HepG2 (cell line): Measurements from ENCODE around the gene SMC6. TPM values are rescaled to one million over a fixed set of nuclear protein-coding genes. Genes with fewer than 3 reads are reported as not detected.

Experiments used
- BHLHE40 ChIP-seq: IDR thresholded peaks from 2 replicates; pipeline ENCODE4 v1.6.1; 2011; ENCODE audit warnings: low read length, improper control_type of control experiment
- BORCS8-MEF2B ChIP-seq: sonication (generic); formaldehyde crosslinking; IDR thresholded peaks from 2 replicates; pipeline ENCODE4 v1.8.0; 2022; ENCODE audit warnings: mild to moderate bottlenecking, missing genetic modification reagents
- CREBL2 ChIP-seq: sonication (generic); formaldehyde crosslinking; IDR thresholded peaks from 2 replicates; pipeline ENCODE4 v1.8.1; 2023; ENCODE audit warnings: missing genetic modification reagents, mild to moderate bottlenecking, borderline replicate concordance
- DBP ChIP-seq: sonication (generic); formaldehyde crosslinking; IDR thresholded peaks from 2 replicates; pipeline ENCODE4 v1.4.0; 2020; ENCODE audit warnings: missing genetic modification reagents; ENCODE audit errors: not compliant biosample characterization
- FOXJ3 ChIP-seq: sonication (generic); formaldehyde crosslinking; IDR thresholded peaks from 2 replicates; pipeline ENCODE4 v1.4.0; 2020; ENCODE audit warnings: missing genetic modification reagents, mild to moderate bottlenecking, borderline replicate concordance
- GPN1 ChIP-seq: sonication (generic); formaldehyde crosslinking; IDR thresholded peaks from 2 replicates; pipeline ENCODE4 v1.5.1; 2020; ENCODE audit warnings: missing genetic modification reagents, borderline replicate concordance
- LBX2 ChIP-seq: sonication (generic); formaldehyde crosslinking; IDR thresholded peaks from 2 replicates; pipeline ENCODE4 v1.5.0; 2020; ENCODE audit warnings: missing genetic modification reagents, mild to moderate bottlenecking, borderline replicate concordance
- NCOA2 ChIP-seq: sonication (generic); formaldehyde crosslinking; IDR thresholded peaks from 2 replicates; pipeline ENCODE4 v1.8.0; 2022; ENCODE audit warnings: inconsistent platforms
- THAP11 ChIP-seq: IDR thresholded peaks from 2 replicates; pipeline ENCODE4 v1.6.1; 2016; ENCODE audit warnings: missing biosample characterization, missing genetic modification reagents
- WIZ ChIP-seq: sonication (generic); formaldehyde crosslinking; IDR thresholded peaks from 2 replicates; pipeline ENCODE4 v1.5.1; 2020; ENCODE audit warnings: mild to moderate bottlenecking, missing genetic modification reagents
- ZNF317 ChIP-seq: sonication (generic); formaldehyde crosslinking; IDR thresholded peaks from 2 replicates; pipeline ENCODE4 v1.5.0; 2020; ENCODE audit warnings: mild to moderate bottlenecking, missing genetic modification reagents
- ZNF407 ChIP-seq: sonication (generic); formaldehyde crosslinking; IDR thresholded peaks from one replicate; pipeline ENCODE4 v1.5.1; 2020; ENCODE audit warnings: mild to moderate bottlenecking, missing genetic modification reagents; ENCODE audit errors: not compliant biosample characterization
- ZNF501 ChIP-seq: sonication (generic); formaldehyde crosslinking; IDR thresholded peaks from 2 replicates; pipeline ENCODE4 v1.5.1; 2020; ENCODE audit warnings: mild to moderate bottlenecking, moderate library complexity, missing genetic modification reagents
- ZNF577 ChIP-seq: sonication (generic); formaldehyde crosslinking; IDR thresholded peaks from 2 replicates; pipeline ENCODE4 v1.4.0; 2020; ENCODE audit warnings: mild to moderate bottlenecking, low read depth, missing genetic modification reagents, borderline replicate concordance
- ZNF605 ChIP-seq: sonication (generic); formaldehyde crosslinking; IDR thresholded peaks from 2 replicates; pipeline ENCODE4 v1.8.0; 2022; ENCODE audit warnings: mild to moderate bottlenecking, missing genetic modification reagents
- ZNF660 ChIP-seq: sonication (generic); formaldehyde crosslinking; IDR thresholded peaks from 2 replicates; pipeline ENCODE4 v1.5.1; 2020; ENCODE audit warnings: mild to moderate bottlenecking, low read depth, missing genetic modification reagents, borderline replicate concordance
- ZNF781 ChIP-seq: sonication (generic); formaldehyde crosslinking; IDR thresholded peaks from 2 replicates; pipeline ENCODE4 v1.5.1; 2020; ENCODE audit warnings: borderline replicate concordance, mild to moderate bottlenecking, missing genetic modification reagents; ENCODE audit errors: not compliant biosample characterization
- polyA plus RNA-seq, 8 experiments: library from polyadenylated mRNA; depleted of rRNA in 3 of 8; stranded (reverse) in 7 of 8; unstranded in 1 of 8; fragments of >200 nt; fragmentation: Illumina TruSeq in 4 of 8; extraction: Trizol in 4 of 8; gene quantifications; 2 replicates each; pipeline versions ENCODE4 v1.2.1 to v1.2.3, GENCODE V29; 2011 to 2016; ENCODE audit warnings: low read depth in 4 of 8, missing spikeins in 1 of 8, mixed read lengths in 1 of 8; ENCODE audit not compliant: insufficient read depth in 1 of 8
- total RNA-seq, 5 experiments: library from RNA; depleted of rRNA; stranded (reverse); fragments of >200 nt; fragmentation: Illumina TruSeq; extraction: Trizol; gene quantifications; 2 replicates each; pipeline ENCODE4 v1.2.3, GENCODE V29; 2016; ENCODE audit warnings: low read depth in 1 of 5
- TF ChIP-seq, protein P1 (sequence below): IDR thresholded peaks from 2 replicates; pipeline ENCODE4 v1.6.1; 2016; ENCODE audit warnings: missing genetic modification reagents, missing compliant biosample characterization

SMC6 gene
- total and polyA plus RNA-seq, 2 of the 13 experiments (the other 11 are each of a cell fraction or from before 2014, with no cell fraction given) = 18.9 to 55.3 TPM

DNA sequence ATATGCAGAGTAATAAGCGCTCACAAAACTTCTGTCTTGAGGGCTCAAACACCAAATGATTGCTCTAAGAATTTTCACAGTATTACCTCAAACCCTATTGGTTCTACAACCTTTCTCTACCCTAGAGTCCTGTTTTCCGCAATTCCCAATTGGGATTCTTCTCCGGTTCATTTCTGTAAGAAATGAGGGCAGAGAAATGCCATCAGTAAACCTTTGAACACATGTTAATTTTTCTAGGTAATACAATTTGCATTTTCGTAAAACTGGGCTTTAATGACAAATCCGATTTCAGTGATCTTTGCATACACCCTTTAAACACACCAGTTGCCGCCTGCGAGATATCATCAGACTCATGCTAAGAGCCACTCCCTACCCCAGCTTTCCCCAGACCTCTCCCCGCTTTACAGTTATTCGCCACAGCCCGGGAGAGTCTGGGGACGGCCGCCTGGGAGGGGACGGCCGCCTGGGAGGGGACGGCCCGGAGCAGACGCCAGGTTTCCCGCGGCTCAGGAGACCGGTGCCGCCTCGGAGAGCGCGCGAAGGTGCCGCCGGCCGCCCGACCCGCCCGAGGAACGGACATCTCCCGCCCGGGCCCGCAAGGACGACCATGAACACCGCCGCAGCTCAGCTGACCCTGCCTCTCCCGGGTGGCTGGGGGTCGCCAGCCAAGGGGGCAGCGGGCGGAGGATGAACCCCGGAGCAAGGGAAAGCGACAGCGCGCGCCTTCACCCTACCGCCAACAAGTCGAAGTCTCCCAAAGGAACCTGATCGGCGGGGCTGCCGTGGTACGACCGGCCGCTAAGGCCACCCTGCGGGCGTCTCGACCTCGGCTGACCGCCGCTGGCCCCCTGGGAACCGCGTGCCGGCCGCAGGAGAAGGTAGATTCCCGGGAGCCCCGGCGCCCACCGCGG is 463 bp downstream of the SMC6 start (continued):
- TF ChIP-seq, protein P1, sequence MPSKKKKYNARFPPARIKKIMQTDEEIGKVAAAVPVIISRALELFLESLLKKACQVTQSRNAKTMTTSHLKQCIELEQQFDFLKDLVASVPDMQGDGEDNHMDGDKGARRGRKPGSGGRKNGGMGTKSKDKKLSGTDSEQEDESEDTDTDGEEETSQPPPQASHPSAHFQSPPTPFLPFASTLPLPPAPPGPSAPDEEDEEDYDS (CRISPR knock-in tag) = no peak
- TF ChIP-seq ZNF501 (CRISPR knock-in tag) (peak; percentile 81; the same call in 1 of the 2 replicates), BHLHE40 (no peak), GPN1 (CRISPR knock-in tag) (0 out of 2 replicates have a peak, but pooled peaks have one; percentile 38), ZNF781 (CRISPR knock-in tag) (peak; percentile 23), THAP11 (peak; percentile 54; the same call in 1 of the 2 replicates), CREBL2 (CRISPR knock-in tag) (peak; percentile 83; the same call in 1 of the 2 replicates), WIZ (peak; percentile 89), ZNF660 (CRISPR knock-in tag) (no peak; the same call in 1 of the 2 replicates), FOXJ3 (no peak), NCOA2 (CRISPR knock-in tag) (no peak; the same call in 1 of the 2 replicates), ZNF317 (CRISPR knock-in tag) (no peak), ZNF577 (CRISPR knock-in tag) (no peak), DBP (CRISPR knock-in tag) (peak; percentile 13), ZNF407 (CRISPR knock-in tag) (peak; percentile 95), BORCS8-MEF2B (CRISPR knock-in tag) (peak; percentile 82), LBX2 (CRISPR knock-in tag) (no peak), ZNF605 (peak; percentile 86)
